OCI-LY7 (cell line): ENCODE results near the gene ENGASE.

Experiments used
- CTCF ChIP-seq: fragments of 200-600 bp; sonication (generic); conservative IDR thresholded peaks from 2 replicates; pipeline ENCODE4 v1.5.1; 2014; ENCODE audit warnings: mild to moderate bottlenecking, antibody characterized with exemption, low read length, moderate library complexity, mixed read lengths
- EZH2phosphoT487 ChIP-seq: fragments of 200-600 bp; sonication (generic); IDR thresholded peaks from 2 replicates; pipeline ENCODE4 v1.6.1; 2018; ENCODE audit warnings: low read depth, borderline replicate concordance, mild to moderate bottlenecking, mixed run types, antibody characterized with exemption, low read length, moderate library complexity, mixed read lengths

GRCh38 chr17:79072544-79072943, 2.1 kb upstream of the ENGASE start:
- no peak for TF ChIP-seq CTCF
- TF ChIP-seq EZH2phosphoT487 = no peak
